ENCODE data around the gene IRF2BP1. TPM values are rescaled to one million over a fixed set of nuclear protein-coding genes. Genes with fewer than 3 reads are reported as not detected.
A peak's percentile ranks its signal among the peaks of the same experiment; 100 is the strongest.

Gene IRF2BP1
- total and polyA plus RNA-seq, 2 of the 13 experiments (the other 11 are each of a cell fraction or from before 2014, with no cell fraction given) = 4.3 to 14.3 TPM

DNA sequence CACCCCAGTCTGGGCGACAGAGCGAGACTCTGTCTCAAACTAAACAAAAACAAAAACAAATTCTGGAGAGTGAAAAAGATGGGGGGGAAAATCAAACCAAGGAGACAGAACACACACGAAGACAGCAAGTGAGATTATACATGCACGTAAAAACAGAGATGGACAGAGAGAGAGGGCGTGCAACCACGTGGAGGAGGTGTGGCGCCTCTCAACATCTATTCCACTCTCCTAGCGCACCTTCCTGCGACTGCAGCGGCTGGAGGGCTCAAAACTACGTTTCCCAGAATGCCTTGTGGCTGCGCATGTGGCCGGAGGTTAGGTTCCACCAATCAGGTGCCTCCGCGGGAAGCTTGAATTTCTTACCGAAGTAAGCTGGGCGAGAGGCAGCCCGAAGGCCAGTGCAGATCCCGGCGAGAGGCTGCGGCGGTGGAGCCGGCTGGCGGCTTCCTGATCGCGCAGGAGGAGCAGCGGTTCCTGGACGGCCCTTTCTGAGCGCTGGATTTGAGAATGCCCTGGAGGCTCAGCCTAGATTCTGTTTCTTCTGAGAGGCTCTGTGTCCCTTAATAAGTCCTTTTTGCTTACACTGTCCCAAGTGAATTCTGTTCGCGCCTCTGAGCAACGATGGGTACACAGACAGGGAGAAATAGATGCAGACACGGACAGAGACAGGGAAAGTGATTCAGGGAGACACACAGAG is 41.8 kb upstream of the IRF2BP1 start (continued):
- peak; percentile 75; the same call in 1 of the 2 replicates for TF ChIP-seq ZSCAN21 (CRISPR knock-in tag; IDR thresholded peaks at IDR 0.05; ENCODE audit: borderline replicate concordance)
- no peak for TF ChIP-seq AKAP8 (CRISPR knock-in tag; IDR thresholded peaks at IDR 0.05)
- TF ChIP-seq SMAD9 (CRISPR knock-in tag; IDR thresholded peaks at IDR 0.05) = no peak
- no peak for TF ChIP-seq MTF1 (CRISPR knock-in tag; IDR thresholded peaks at IDR 0.05)
- TF ChIP-seq GABPB1 (CRISPR knock-in tag; IDR thresholded peaks at IDR 0.05) = peak; percentile 91
- TF ChIP-seq KLF11 (CRISPR knock-in tag; IDR thresholded peaks at IDR 0.05) = no peak
- TF ChIP-seq MIXL1 (CRISPR knock-in tag; IDR thresholded peaks at IDR 0.05) = 0 out of 2 replicates have a peak, but pooled peaks have one; percentile 24
- TF ChIP-seq ZNF660 (CRISPR knock-in tag; IDR thresholded peaks at IDR 0.05; ENCODE audit: borderline replicate concordance, low read depth) = no peak
- TF ChIP-seq RBM22 (optimal IDR thresholded peaks at IDR 0.05; ENCODE audit: low read length) = no peak
- TF ChIP-seq ZNF761 (CRISPR knock-in tag; conservative IDR thresholded peaks at IDR 0.05) = no peak
- TF ChIP-seq NCOA2 (CRISPR knock-in tag; IDR thresholded peaks at IDR 0.05) = 0 out of 2 replicates have a peak, but pooled peaks have one; percentile 19
- no peak for TF ChIP-seq ZNF546 (CRISPR knock-in tag; conservative IDR thresholded peaks at IDR 0.05)
- no peak for TF ChIP-seq RBFOX2 (IDR thresholded peaks at IDR 0.05; ENCODE audit: low read depth, low read length)
- TF ChIP-seq ZSCAN22 (CRISPR knock-in tag; IDR thresholded peaks at IDR 0.05) = no peak
- TF ChIP-seq ZNF549 (CRISPR knock-in tag; IDR thresholded peaks at IDR 0.05) = no peak
- no peak; the same call in 1 of the 2 replicates for TF ChIP-seq ZNF780A (CRISPR knock-in tag; IDR thresholded peaks at IDR 0.05)
- TF ChIP-seq HOXA5 (CRISPR knock-in tag; IDR thresholded peaks at IDR 0.05) = no peak
- peak; percentile 96 for TF ChIP-seq SIN3B (IDR thresholded peaks at IDR 0.05; ENCODE audit: low read length)
- TF ChIP-seq, protein P1, sequence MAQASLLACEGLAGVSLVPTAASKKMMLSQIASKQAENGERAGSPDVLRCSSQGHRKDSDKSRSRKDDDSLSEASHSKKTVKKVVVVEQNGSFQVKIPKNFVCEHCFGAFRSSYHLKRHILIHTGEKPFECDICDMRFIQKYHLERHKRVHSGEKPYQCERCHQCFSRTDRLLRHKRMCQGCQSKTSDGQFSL (CRISPR knock-in tag; IDR thresholded peaks at IDR 0.05) = no peak
- TF ChIP-seq DNMT3B (CRISPR knock-in tag; conservative IDR thresholded peaks at IDR 0.05) = no peak
- TF ChIP-seq ZNF816 (CRISPR knock-in tag; IDR thresholded peaks at IDR 0.05; ENCODE audit: borderline replicate concordance) = no peak; the same call in 1 of the 2 replicates
- TF ChIP-seq GPN1 (CRISPR knock-in tag; IDR thresholded peaks at IDR 0.05; ENCODE audit: borderline replicate concordance) = no peak
- TF ChIP-seq ZNF496 (CRISPR knock-in tag; IDR thresholded peaks at IDR 0.05; ENCODE audit: insufficient replicate concordance) = no peak
- TF ChIP-seq, protein P2, sequence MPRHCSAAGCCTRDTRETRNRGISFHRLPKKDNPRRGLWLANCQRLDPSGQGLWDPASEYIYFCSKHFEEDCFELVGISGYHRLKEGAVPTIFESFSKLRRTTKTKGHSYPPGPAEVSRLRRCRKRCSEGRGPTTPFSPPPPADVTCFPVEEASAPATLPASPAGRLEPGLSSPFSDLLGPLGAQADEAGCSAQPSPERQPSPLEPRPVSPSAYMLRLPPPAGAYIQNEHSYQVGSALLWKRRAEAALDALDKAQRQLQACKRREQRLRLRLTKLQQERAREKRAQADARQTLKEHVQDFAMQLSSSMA (CRISPR knock-in tag; IDR thresholded peaks at IDR 0.05) = no peak
- TF ChIP-seq ZNF296 (CRISPR knock-in tag; conservative IDR thresholded peaks at IDR 0.05) = no peak
- no peak for TF ChIP-seq ZNF207 (IDR thresholded peaks at IDR 0.05; ENCODE audit: borderline replicate concordance)
- TF ChIP-seq, protein P3, sequence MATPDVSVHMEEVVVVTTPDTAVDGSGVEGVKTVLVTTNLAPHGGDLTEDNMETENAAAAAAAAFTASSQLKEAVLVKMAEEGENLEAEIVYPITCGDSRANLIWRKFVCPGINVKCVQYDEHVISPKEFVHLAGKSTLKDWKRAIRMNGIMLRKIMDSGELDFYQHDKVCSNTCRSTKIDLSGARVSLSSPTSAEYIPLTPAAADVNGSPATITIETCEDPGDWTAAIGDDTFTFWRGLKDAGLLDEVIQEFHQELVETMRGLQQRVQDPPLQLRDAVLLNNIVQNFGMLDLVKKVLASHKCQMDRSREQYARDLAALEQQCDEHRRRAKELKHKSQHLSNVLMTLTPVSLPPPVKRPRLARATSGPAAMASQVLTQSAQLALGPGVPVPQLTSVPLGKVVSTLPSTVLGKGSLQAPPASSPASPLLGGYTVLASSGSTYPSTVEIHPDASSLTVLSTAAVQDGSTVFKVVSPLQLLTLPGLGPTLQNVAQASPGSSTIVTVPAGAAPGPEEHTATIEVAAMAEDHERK (CRISPR knock-in tag; IDR thresholded peaks at IDR 0.05; ENCODE audit: low read depth) = peak; percentile 61
- TF ChIP-seq CBX2 (IDR thresholded peaks at IDR 0.05; ENCODE audit: low read depth, low read length) = no peak
- 0 out of 2 replicates have a peak, but pooled peaks have one; percentile 50 for TF ChIP-seq CBX2 (CRISPR knock-in tag; IDR thresholded peaks at IDR 0.05; ENCODE audit: low read depth)
- no peak for TF ChIP-seq YEATS2 (CRISPR knock-in tag; IDR thresholded peaks at IDR 0.05; ENCODE audit: borderline replicate concordance)
- 0 out of 2 replicates have a peak, but pooled peaks have one; percentile 32 for TF ChIP-seq ZNF724P (CRISPR knock-in tag; IDR thresholded peaks at IDR 0.05; ENCODE audit: borderline replicate concordance)
- TF ChIP-seq TCF7 (IDR thresholded peaks at IDR 0.05; ENCODE audit: low read depth) = no peak

All from HepG2 (cell line).